NCI-H526 (cell line): ENCODE results near the gene RUFY2.
A peak's percentile ranks its signal among the peaks of the same experiment; 100 is the strongest.

Experiments used
- DNase-seq, 2 experiments: peaks; one replicate each; lab custom pipeline; 2025; lab: John Stamatoyannopoulos, UW

Gene RUFY2

DNA sequence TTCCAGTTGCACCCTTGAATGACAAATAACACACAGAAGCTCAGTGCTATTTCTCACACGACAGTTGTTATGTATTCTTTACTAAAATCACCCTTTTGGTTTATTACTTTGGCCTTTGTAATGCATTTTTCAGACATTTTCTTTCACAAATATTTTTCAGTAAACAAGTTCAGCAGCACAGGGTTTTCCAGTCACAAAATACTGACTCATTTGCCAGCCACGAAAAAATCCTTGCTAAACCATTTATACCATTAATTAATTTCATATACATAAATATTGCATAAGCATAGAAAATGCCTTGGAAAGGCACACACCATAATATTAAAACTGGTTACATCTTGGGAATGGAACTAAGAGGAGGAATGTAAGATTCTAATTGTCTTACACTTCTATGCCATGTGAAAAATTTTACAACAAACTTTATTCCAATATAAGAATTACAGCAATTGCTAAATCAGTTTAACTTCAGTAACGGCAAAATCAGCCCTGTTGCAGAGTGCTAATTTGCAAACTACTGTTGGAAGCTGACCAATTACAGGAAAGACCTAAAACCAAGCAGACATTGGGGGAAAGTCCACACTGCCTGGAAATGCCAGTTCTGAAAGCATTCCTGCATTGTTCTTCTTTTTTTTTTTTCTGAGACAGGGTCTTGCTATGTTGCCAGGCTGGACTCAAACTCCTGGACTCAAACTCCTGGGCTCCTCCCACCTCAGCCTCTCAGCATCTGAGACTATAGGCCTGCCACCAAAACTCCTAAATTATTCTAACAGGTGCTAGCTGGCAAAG is 42.8 kb downstream of the RUFY2 start:
- DNase-seq, result no peak

DNA sequence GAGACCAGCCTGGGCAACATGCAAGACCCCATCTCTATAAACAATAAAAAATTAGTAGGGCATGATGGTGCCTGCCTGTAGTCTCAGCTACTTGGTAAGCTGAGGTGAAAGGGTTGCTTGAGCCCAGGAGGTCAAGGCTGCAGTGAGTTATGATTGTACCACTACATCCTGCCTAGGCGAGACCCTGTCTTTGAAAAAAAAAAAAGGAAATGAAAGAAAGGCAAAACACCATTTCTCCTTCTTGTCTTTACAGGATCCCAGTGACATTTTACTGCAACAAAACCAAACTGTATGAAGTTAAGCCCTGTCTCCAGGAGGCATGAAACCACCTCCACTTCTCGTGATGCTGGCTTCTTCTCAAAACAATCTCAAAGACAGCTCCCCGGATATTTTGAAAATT is 44.5 kb downstream of the RUFY2 start:
- DNase-seq, result no peak

DNA sequence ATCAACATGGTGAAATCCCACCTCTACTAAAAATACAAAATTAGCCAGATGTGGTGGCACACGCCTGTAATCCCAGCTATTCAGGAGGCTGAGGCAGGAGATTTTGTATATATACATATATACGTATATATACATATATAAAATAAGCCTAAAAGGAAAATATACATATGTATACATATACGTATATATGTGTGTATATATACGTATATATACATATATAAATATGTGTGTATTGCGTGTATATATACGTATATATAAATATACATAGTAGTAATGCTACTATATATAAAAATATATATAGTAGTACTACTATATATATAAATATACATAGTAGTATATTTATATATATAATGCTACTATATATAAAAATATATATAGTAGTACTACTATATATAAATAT is 47.9 kb downstream of the RUFY2 start:
- no peak for DNase-seq

DNA sequence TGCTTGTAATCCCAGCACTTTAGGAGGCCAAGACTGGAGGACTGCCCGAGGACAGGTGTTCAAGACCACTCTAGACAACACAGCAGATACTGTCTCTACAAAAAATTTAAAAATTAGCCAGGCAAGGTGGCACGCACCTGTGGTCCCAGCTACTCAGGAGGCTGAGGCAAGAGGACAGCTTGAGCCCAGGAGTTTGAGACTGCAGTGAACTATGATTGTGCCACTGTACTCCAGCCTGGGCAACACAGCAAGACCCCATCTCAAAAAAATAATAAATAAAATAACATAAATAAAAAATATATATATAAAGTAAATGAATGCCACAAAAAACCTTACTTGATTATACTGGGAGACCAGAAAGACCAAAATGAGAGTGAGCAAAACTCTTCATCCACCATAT is 53.5 kb downstream of the RUFY2 start:
- no peak for DNase-seq

DNA sequence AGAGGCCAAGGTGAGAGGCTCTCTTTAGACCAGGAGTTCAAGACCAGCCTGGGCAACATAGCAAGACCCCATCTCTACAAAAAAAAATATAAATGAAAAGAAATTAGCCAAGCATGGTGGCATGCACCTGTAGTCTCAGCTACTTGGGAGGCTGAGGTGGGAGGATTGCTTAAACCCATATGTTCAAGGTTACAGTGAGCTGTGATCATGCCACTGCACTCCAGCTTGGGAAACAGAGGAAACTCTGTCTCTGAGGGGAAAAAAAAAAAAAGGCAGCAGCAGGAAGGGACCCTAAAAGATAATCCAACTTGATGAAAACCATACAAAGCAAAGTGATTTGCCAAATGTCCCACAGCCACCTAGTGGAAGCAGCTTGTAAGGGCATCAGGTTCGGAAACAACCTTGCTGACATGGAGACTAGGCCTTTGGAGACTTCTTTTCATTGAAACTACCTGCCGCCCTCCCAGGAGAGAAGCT is 58.8 kb downstream of the RUFY2 start:
- peak; percentile 12 to 40 for DNase-seq

DNA sequence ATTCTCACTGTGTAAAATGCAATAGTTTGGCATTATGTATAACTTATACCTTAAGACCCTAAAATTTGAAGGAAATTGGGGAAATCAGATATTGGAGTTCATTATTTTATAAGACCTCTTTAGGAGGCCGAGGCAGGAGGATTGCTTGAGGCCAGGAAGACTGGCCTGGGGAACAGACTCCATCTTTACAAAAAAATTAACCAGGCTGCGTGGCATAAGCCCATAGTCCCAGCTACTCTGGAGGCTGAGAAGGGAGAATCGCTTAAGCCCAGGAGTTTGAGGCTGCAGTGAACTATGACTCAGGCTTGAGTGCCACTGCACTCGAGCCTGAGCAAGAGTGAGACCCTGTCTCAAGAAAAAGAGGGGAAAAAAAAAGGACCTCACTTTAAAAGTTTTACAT is 60.3 kb downstream of the RUFY2 start:
- DNase-seq, result no peak

DNA sequence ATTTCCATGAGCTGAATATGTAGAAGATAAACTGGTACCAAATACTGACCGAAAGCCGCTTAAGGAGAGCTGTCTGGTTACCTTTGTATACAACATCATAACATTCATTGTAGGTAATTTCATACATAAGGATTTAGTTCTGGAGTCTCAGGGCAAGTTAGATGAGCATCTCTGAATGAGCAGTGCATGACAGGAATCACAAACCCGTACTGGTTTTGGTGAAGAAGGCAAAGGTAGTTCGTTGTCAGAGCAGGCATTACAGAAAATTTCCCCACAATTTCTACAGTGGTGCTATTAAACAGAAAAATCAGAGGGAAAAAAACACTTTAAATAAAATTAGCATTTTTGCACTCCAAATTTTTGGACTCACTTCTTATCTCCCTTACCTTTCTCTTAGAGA is 61.5 kb downstream of the RUFY2 start:
- DNase-seq, result no peak

DNA sequence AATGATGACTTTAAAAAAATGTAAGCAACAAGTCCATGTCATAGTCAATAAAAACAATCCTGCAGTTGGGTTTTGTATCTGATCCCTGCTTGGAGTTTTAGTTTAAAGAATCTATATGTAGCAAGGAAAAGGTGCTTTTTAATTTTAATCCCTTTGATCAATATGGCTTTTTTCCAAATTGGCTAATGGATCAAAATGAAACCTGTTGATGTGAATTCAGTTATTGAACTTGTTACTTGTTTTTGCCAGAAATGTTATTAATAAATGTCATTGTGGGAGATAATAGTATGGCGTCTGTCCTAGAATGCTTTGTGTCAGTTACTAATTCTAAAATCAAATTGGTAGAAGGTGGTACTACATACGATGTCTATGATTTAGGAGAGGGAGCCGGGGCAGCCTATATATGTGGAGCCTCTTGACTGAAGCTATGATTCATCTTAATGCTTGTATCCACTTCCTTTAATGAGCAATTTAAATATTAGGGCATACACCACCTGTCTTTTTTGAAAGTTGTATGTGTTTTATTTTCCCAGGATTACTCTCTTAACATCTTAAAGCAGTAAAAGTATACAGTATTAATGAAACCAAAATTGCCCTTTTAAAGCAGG is 64.1 kb downstream of the RUFY2 start:
- DNase-seq, result no peak

DNA sequence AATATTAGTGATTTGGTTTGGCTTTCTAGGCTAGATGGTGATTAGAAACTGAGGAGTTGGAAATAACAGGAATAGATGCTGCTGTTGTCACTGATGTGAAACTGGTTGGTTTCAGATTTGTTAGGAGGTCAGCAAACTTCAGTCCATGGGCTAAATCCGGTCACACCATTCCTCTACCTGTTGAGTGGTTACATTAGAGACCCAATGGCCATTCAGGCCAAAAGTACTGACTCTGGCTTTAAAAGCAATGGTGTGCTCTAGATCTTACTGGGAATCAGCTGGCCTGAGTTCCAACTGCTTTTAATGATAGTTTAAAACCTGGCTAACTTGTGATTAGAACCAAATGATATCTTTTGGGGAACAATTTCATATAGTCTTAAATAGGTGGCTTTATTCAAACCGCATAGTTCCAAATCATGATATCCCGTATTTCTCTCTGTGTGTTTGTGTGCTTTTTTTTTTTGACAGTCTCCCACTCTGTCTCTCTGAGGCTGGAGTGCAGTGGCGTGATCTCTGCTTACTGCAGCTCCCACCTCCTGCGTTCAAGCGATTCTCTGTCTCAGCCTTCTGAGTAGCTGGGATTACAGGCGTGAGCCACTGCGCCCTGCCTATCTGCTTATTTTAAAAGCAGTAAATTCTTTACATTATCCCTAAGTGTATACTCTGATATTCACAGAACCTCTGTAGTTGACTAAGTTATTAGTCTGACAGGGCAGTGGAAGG is 66.6 kb downstream of the RUFY2 start:
- no peak for DNase-seq

DNA sequence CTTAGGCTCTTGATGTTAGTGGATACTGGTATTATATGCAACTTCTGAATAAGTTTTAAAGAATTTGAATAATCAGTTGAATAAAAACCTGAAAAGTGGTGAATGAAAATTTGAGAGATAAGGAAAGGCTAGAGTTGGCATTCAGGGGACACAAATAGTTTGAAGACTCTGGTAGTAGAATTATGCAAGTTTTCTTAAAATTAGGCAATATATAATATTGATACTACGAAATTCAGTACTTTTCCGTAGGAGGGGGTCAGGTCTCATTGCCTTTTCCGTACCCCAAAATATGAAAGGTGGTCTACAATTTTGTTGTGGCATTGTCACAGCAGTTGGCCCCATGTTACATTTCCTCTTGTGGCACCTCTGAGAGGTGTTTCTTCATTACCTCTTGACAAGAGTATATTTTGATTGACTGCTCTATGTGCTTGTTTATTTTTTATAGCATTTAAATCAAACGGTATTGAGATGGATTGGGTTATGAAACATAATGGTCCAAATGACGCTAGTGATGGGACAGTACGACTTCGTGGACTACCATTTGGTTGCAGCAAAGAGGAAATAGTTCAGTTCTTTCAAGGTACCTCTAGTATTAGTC is 70.2 kb downstream of the RUFY2 start:
- no peak for DNase-seq

DNA sequence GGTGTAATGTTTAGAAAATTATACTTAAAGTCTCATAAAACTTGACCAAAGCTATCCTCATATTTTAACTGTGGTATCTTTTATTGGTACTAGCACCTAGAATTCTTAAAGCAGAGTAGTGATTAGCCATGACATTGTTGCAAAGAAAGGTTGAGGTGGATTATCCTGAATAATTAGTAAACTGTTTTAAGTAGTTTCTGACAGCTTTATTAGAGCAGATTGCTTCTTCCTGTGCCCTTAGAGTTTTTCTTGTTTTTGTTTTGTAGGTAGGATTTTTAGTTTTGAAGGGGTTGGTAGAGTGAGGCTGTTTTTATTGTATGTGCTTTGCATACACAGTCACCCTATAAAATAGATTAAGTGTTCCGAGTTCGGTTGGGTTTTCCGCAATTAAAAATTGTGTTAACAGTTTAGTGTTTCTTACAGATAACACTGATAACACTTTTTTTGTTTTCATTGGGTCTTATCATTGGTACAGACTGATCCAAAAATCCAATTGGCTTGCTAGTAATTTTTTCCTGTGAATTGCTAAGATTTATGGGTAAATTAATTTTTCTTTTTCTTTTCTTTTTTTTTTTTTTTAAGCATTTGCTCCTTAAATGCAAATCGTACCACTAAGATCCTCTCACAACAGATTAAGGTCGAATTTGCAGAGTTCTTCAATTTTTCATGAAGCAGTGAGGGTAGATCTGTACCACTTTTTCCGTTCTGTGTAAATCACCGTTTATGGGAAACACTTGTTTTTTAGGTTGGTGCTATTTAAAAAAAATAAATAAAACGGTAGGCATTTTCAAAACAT is 72.2 kb downstream of the RUFY2 start:
- no peak for DNase-seq

DNA sequence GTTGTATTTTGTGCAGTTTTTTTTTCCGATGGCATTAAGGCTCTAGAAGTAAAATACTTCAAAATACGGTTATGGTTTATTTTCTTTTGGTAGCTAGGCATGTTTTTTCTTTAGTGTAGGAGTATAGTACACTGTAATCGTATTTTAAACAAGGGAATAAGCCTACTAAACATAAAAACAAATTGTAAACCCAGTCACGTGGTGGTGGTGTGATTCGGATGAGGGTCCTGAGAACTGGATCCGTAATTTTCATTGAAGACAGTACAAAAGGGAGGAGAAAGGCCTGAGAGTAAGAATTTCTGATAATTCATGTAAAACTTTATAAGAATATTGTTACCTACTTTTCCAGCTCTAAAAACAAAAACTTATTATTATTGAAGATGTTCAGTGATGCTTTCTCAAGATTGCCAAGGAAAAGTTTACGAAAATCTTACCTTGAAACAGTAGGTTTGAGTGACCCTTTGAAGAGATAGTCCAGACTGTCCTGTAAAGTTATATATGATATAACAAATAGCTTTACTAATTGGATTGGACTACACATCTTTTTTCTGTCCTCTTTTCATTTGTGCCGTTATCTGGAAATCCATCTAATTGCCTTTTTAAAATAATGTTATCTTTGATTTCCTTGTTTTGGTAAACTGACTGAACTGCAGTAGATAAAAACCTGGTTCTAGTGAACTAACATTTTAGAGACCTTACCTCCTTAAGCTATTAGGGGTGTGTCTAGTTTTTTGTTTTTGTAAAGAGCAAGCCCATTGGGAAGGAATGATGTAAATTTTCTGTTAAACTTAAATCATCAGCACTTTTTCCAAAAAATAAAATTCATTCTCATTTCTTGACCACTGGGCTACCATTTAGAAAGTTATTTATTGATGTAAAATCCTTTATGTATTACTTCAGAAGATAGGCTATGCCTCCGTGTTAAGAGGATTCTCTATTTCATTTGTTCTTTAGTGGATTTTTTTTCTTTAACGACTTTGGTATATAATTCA is 73.3 kb downstream of the RUFY2 start:
- DNase-seq, result no peak

DNA sequence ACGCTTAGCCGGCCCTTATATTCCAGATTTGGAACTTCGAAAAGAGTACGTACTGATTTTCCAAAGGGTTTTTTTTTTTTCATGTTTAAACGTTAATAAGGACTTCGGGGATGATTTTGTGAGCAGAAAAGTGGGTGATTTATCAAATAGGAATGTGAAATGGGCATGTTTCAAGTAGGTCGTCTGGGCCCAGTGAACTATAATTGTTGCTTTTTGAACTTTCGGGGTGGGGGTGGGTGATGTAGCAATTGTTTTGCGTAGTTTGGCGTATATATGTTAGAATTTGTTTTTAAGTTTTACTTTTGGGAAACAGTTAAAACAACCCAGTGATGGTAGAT is 74.0 kb downstream of the RUFY2 start:
- no peak for DNase-seq

DNA sequence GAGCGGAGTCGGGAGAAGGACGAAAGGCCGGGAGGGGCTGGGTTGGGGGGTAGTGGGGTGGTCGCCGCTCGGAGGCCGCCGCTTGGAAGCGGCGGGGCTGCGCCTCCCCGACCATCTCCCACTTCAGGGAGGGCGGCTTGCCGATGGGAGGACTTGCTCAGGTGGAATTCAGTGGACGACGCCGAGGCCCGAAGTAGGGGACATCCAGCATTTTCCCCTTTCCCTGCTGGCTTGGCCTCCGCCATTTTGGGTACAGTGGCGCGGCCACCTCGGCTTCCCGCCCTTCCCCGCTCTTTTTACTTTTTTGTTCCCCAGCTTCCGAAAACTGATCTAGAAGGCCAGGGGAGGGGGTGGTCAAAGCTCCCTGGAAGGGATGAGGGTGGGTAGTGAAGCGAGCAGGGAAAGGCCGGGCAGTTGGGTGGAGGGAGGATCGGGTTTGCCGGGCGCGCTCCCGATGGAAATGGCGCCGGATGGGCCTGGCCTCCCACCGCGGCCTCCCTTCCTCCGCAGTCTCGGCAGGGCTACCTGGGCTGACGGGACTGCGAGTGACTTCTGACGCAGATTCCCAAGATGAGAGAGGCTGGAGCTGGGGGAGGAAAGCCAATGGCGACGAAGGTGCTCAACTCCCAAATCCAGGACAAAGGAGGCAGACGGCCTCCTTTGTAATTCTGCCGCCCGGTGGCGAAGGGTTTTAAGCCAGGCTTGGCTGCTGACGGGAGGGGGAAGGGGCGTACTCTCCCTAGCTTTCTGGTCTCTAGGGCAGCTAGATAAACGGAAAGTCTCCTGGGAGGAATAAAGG is 74.6 kb downstream of the RUFY2 start, which contains the start of gene PBLD:
PBLD (minus strand) TSS at position 670 of the 799 bp plus-strand sequence. CDS start 26,084 bp downstream, outside the sequence.
- DNase-seq, result peak; percentile 45 to 76

DNA sequence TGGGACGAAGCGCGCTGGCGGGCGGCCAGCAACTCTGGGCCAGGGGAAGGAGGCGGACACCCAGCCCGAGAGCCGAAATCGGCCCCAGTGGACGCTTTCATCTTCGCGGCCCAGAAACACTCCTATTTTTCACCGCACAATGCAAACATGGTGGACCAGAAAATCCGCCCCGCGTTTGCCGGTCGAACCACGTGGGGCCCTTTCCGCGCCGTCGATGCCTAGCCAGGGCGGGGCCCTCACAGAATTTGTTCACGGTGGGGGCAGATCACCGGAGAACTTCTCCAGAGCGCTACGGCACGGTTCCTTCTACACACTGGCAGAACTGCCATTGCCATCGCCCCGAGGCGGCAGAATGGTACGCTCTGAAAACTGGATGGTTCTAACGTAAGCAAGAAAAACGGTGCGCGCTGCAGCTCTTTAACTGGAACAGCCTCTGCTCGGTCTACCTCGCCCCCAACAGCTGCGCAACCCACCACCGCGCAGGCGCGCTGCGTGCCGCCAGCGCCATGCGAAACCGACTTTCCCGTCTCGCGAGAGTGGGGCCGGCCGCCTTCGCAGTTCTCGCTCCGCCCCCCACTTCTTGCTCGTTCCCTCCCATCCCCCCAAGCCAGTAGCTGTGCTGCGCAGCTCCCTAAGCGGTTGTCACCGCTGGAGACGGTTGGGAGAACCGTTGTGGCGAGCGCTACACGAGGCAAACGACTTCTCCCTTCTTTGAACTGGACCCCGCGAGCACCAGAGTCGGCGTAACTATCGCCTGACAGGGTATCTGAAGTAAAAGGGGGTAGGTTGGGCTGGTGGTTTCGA is 75.4 kb downstream of the RUFY2 start, which contains the start of gene HNRNPH3:
HNRNPH3 (plus strand) TSS at position 610 of the 804 bp plus-strand sequence. CDS start 5,158 bp downstream, outside the sequence.
- peak; percentile 86 to 97 for DNase-seq

DNA sequence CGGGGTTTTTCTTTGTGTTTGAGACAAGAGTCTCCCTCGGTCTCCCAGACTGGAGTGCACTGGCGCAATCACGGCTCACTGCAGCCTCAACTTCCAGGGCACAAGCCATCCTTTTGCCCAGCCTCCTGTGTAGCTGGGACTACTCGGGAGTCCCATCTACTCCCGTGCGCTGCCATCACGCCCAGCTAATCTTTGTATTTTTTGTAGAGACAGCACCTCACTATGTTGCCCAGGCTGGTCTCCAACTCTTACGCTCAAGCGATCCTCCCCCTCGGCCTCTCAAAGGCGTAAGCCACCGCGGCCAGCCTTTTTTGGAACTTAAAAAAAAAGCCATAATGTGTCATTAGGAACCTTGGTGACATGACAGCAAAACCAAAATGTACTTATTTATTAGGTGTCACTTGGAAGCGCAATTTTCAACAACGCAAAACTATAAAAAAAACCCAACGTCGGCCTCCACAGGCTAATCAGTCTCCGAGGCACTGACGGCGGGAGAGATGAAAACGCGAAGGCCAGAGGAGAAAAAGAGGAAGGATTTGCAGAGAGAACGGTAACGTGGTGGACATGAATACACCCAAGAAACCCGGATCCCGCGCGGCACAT is 76.1 kb downstream of the RUFY2 start:
- DNase-seq, result no peak

DNA sequence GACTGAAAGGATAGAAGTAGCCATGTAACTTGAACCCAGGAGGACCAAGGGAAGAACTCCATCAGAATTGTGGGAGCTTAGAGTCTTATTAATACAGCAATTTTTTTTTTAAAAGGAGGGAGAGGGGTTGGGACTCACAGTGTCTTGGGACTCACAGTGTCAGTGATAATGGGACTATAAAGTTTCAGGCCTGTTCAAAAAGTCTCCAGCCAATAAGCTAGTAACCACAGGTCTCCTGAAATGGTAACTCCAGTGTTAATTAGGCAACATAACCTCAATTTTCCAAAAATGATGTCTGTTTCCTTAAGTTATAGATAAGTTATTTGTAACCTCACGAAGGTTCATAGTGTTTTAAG is 77.6 kb downstream of the RUFY2 start:
- DNase-seq, result no peak
